ENCODE data around the gene TIPARP.
A peak's percentile ranks its signal among the peaks of the same experiment; 100 is the strongest.

Gene TIPARP, protein sequence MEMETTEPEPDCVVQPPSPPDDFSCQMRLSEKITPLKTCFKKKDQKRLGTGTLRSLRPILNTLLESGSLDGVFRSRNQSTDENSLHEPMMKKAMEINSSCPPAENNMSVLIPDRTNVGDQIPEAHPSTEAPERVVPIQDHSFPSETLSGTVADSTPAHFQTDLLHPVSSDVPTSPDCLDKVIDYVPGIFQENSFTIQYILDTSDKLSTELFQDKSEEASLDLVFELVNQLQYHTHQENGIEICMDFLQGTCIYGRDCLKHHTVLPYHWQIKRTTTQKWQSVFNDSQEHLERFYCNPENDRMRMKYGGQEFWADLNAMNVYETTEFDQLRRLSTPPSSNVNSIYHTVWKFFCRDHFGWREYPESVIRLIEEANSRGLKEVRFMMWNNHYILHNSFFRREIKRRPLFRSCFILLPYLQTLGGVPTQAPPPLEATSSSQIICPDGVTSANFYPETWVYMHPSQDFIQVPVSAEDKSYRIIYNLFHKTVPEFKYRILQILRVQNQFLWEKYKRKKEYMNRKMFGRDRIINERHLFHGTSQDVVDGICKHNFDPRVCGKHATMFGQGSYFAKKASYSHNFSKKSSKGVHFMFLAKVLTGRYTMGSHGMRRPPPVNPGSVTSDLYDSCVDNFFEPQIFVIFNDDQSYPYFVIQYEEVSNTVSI

DNA sequence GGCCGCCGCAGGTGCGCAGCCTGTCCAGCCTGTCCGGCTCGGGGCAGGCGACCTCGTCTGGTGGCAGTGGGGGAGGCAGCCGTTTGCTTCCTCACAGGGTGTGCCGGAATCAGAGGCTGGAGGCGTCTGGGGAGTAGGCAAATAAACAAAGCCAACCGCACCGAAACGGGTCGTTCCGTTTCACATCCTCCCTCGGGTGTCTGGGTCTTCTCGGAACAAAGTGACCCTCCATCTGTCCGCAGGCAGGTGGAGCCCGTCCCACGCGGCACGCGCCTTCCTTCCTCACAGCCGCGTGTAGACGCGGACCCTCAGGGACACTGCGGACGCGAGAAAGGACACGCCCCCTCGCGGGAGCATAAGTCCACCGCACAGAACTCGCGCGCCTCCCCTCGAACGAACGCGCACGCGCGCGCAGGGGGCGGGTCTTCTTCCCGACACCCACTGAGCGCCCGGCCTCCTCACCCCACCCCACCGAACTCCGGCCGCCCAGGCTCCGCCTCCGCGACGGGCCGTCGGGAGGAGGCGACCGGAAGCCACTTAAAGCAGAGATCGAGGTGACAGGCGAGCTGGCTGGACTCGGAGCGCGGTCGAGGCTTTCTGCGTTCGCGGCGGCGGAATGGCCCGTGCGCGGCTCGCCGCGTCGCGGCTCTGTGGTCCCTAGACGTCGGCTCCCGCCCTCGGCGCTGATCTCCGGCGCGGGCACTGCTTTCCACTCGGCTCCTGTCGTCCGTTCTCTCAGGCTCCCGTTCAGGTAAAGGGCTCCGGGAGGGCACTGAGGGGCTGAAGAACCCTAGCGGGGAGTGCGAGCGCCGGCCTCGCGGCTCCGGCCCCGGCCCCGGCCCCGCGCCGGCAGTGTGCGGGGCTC lies at the start of gene TIPARP:
TIPARP (plus strand) TSS at position 545 of the 865 bp plus-strand sequence. CDS start 3,108 bp downstream, outside the sequence.
- DNase-seq, result peak; percentile 94

DNA sequence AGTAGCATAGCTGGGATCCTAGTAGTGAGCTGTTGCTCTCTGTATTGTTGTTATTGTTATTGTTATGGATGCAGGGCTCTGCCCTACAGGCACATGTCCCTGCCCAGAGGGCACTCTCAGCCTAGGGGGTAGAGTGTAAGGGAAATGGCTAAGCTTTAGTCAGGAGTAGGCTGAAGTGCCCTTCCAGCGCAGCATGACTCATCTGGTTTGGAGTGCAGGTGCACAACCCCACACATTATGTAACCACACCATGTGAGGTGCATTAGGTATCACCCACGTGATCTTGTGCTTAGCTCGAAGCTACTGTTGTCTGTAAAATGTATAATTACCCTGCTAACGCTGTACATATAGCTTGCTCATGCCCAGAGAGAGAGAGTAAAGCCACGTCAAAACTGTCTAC lies 48.3 kb upstream of the TIPARP start:
- peak; percentile 46 for DNase-seq

DNA sequence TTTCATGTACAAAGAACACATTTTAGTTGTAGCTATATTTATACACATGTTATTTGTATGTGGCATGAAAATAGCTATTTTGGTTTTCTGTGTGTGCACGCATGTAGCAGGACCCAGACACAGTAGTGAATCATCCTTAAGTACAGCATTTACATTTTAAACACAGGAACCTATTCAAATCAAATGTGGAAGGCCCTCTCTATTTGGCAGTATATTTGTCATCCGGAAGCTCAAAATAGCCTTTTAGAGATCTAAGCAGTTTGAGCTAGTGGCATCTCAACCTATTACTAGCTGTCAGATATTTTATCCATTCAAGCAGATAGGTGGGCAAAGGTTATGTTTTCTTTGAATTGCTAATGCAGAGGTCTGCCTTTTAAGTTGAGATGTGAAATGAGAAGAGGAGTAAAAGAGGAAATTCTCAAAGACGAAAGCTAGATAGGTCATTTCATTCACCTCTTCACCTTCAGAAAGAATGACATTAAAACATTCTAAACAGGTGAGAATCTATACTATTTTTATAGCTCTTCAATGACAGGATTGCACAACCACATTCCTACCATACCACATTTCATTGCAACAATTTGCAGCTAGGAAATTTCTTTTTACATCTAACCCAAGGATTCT lies 46.3 kb upstream of the TIPARP start:
- no peak for DNase-seq

DNA sequence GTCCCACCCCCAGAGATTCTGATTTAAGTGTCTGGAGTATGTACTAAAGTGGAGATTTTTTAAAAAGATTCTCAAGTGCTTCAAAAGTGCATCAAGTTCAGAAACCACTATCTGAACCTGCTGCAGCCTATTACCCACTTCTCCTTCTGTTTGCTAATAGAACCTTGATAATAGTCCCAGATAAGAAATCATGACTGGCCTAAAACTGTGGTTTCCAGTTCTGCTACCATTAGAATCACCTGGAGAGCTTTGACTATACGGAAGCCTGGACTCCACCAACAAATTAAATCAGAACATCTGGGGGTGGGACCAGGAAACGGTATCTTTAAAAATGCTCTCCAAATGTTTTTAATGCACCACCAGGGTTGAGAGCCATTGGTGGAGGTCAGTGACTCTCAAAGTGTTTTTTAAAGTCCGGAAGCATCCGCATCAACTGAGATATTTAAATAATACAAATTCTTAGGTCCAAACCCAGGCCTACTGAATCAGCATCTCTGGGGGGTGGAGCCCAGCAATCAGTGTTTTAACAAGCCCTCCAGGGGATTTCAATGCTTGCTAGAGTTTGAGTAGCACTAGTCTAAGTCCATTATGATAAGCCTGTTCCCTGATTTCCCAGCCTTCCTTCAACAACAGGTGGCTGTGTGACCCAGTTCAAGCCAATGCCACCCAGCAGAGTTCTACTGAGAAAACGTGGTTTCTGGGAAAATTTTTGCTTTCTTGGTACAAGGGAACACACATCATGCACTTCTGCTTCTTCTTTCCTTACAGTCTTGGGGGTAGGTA lies 45.4 kb upstream of the TIPARP start:
- no peak for DNase-seq

DNA sequence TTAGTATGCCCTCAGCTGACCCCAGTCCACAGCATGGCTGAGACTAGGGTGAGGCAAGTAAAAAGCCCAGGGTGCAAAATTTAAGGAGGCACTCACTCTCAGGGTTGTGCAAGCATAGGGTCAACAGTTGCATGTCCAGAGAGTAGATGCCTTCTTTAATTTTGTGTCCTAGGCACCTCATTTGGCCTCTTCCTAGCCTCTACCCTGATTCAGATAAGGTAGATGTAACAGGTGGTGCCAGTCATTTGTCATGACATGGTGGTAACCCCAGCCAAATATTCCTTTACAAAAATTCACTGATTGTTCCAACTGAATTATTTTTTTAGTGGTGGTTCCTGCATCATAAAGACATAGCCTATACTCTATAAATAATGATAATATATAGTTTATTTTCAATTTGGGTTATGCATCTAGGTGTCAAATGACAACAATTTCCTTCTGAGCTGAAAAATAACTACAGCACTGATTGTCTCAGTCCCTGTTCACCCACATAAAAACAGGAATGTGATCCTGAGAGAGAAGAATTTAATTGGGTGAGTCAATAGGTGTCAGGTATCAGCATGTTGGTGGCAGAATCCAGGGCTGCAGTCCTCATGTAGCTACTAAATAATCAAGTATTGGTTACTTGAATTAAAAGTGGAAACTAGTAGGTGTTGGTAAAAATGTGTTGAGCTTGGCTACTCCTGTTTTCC lies 44.2 kb upstream of the TIPARP start:
- peak; percentile 16 for DNase-seq

DNA sequence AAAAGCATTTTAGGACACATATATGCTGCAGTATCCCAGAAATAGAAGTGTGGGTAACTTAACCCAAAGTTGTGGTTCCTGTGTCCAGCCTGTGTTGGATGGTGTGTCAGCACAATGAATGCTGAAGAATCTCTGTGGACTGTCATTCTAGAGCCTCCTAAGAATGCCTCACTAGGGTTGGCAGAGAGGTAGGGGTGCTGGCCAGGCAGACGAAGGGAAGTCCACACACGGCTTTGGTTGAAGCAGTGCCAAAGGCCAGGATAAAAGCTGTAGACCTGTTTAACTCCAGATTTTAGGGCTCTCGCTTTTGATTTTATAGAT lies 43.7 kb upstream of the TIPARP start:
- DNase-seq, result no peak

DNA sequence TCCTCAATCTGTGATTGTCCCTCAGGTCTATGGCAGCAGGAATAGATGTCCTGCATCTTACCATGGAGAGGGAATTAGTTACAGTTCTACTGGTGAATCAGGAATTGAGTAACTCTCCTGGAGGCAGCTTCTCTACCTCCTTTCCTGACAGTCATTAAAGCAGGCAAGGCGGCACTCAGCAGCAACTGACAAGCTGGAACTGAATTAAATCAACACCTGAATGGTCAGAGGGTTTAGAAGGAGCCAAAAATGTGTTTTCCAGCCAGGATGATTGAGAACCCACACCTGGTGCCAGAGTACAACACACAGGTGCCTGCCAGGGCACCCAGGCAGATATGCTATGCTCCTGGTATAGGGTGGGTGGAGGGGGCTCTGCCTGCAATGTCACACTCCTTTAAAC lies 43.1 kb upstream of the TIPARP start:
- DNase-seq, result no peak

DNA sequence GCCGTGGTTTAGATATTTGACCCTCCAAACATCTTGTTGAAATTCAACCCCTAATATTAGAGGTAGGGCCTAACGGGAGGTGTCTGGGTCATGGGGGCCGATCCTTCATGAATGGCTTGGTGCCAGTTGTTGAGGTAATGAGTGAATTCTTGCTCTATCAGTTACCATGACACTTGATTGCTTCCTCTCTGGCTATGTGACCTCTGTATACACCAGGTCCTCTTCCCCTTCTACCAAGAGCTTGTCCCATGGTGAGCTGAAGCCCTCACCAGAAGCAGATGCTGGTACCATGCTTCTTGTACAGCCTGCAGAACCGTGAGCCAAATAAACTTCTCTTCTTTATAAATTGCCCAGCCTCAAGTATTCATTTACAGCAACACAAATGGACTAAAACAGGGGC lies 41.8 kb upstream of the TIPARP start:
- no peak for DNase-seq

DNA sequence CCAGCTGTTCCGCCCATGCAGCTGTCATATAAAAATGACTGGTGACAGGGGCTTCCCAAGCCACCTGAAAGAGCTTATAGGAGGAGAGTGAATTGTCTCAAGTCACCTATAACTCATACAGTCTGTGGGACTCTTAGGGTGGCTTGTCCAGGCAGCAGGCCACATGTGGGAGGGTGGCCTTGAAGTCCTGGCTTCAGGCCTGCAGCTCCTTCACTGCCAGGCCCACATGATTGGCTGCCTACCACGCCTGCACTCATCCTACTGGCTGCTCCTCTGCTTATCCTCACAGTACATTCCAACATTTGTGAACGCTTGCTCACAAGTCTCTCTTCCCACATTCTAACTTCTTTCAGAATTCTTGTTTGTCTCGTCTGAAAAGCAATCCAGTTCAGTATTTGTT lies 41.1 kb upstream of the TIPARP start:
- DNase-seq, result no peak

DNA sequence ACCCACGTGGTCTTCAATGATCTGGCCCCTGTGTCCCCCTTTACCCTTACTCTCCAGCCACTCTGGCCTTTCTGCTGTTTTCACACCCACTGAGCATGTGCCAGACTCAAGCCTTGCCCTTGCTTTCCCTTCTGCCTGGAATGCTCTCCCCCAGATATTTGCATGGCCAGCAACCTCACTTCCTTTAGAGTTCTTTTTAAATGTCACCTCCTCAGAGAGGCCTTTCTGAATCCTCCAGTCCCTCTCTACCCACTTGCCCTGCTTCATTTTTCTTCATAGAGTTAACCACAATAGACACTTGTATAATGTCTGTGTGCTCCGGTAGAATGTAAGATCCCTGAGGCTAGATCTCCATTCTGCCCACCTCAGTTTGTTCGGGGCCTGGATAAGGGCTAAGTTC lies 39.4 kb upstream of the TIPARP start:
- DNase-seq, result no peak

DNA sequence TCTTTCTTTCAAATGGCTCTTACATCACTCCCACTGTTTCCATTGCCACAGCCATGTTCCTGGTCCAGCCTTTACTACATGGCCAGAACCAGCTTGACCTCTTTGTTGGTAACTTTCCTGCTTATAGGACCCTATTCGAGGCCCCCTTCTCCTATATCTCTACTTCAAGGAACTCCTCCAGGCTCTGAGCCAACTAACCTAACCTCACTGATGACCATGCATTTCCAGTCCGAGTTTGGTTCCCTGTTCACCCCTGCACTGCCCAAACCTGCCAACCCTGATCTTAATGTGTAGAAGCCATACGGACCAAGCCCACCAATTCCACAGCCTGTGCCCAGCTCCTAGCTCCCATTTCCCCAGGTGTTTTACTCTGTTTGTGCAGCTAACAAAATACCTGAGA lies 38.4 kb upstream of the TIPARP start:
- DNase-seq, result no peak

DNA sequence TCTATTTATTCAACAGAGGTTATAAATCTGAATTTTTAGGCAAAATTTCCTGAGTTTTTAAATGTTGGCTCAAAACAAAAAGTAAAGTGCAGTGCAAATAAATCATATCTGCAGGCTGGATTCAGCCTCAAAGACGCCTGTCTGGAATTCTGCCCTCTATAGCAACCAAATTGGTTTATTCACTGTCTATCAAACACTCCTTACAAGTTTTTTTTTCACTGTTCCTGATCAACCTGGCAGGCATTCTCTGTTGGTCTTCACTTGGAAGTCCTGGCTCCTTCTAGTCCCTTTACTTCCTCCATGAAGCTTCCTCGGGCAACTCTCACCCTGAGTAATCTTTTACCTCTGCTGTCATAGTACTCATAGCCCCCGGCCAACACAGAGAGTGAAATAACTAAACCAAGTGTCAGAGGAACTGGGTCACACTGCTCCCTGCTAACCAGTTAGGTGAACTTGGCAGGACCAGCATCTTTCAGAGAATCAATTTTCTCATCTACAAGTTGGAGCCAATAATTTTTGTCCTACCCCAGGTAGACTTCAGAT lies 36.8 kb upstream of the TIPARP start:
- DNase-seq, result no peak

DNA sequence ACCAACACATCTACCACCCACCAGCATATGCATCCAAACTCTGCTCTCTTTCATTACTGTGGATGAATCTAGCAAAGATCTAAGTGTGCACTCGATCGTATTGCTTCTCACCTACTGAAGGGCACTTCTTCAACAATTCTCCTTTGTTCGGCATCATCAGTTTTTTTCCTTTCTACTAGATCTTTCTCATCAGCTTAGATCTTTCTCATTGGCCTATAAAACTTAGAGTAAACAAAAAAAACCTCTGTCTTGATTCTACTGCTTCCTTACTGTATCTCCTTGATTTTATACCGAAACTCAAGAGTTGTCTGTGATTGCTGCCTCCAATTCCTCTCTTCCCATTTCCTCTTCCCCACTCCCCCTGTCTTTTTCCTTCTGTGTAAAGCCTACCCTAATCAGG lies 36.1 kb upstream of the TIPARP start:
- no peak for DNase-seq

DNA sequence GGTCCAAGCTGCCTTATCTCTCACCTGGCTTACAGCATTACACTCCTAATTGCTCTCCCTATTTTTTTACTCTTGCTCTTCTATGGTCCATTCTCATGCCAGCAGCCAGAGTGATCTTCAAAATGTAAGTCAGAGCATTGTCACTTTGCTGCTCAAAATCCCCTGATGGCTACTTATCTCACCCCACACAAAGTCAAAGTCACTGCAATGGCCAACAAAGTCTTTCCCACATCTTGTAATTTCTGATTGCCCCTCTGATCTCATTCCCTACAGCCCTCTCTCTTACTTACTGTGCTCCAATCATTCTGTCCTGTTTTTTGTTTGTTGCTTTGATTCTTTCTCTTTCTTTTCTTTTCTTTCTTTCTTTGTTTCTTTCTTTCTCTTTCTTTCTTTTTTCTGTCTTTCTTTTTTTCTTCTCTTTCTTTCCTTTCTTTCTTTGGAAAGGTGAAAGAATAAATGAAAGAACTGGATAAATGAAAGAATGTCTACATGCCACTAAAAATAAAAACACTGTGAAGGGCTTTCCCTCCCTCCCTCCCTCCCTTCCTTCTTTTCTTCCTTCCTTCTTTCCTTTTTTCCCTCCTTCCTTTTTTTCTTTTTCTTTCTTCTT lies 34.9 kb upstream of the TIPARP start:
- no peak for DNase-seq

DNA sequence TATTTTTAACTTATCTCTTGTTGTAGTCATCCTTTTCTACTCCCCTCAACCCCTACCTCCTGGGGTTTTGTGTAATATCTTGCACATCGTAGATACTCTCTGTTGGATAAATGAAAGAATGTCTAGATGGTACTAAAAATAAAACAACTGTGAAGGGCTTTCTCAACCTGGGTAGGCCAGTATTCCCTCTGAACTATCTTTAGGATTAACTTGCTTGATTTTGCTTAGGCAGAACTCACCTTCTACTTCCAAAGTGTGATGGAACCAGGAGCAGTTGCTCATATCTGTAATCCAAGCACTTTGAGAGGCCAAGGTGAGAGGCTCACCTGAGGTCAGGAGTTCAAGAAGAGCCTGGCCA lies 32.8 kb upstream of the TIPARP start:
- no peak for DNase-seq

DNA sequence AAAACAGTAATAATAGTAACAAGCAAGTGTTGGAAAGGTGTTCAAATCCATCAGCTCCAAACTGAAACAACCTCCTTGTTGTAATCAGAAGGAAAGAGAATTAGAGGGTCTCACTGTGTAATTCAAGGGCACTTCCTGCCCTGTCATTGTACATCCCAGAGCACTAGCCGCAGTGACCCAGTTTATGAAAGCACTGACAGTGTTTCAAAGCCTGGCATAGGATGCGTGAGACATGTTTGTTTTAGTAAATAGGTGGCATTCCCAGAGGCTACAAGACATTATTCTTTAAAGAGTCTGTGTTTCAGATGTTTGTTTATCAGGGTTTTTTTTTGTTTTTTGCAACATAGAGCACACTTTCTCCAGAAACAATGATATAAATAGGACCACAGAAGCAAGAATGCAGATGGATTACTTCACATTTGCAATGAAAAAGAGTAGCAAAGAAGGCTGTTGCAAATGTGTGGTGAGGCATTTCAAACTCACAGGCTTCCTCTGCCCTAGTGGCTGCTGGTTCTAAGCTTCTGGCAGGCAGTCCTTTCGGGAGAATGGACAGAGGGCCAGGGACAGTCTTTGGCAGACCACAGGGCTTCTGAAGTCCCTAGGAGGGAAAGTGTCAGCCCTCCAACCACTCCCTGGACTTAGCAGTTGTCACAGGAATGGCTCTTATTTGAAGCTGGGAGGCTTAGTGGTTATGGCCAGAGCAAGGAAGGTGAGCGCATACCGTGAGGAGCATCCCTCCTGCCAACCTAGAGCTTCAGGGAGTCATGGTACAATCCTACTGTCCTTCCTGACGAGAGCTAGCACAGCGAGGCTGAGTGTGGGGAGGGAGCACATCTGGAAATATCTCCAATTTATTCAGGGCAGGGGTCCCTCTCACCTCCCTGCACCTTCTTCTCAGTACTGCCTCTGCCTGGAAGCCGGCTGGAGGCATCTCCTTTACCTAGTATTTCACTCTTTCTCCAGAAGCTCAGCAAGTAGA lies 31.4 kb upstream of the TIPARP start:
- no peak for DNase-seq

DNA sequence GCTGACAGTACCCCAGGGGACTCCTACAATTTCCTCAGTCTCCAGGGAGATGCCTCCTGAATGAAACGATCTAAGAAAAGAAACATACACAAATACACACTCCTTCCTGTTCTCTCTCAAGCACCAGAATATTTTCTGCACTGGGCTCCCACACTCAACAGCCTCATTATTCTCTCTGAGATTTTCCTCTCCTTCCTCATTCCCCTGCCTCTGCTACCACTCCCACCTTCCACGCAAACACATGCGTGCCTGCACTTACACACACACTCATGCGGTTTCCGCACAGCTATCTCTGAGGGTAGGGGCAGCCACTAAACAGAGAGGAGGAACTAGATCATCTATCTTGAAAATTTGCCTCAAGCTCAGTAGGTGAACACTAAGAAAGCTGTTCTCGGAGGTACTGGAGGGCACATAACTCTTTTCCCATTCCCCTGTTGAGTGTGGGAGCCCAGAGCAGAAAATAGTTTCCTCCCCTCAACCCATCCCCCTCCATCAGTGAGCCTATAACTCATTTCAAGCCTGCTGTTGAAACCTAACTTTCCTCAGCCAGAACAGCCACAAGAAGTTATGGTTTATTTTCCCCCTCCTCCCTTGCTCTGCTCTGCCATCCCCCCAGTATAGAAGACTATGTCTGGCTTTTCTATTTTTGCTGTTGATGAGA lies 30.5 kb upstream of the TIPARP start:
- no peak for DNase-seq

DNA sequence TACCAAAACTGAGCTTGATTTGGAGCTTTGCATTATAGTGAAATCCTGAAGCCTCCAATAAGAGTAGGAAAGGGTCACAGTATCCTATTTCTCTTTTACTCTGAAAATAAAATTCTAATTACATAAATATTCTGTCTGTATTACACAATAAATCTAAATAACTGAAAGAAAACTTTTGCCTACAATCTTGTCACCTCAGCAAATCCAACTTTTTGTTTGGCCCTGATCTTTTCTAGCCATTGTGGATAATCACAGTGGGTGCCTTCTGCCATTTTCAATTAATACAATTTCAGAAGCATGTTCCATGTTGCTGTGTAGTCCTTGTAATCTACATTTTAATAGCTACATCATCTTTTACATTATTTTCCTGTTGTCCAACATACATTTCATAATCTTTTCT lies 29.4 kb upstream of the TIPARP start:
- no peak for DNase-seq

DNA sequence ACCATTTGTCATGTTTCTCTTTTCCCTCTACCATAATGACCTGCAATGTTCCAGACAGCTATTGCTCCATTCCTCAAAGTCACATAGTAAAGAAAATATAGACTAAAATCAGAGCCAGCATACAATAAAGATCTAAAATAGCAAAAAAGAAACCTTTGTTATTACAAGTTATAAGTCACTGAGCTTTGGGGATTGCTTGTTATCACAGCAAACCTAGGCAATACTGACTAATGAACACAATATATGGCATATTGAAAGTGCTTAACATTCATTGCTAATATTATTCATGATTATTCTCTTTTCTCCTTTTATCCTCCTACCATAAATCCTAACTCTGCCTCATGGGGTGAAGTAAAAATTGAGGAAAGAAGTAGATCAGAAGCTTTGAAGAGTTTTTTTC lies 27.4 kb upstream of the TIPARP start:
- no peak for DNase-seq

Data from DMS79 treated with DMSO at 0.1 percent for 48 hours (cell line).